Stimulated activated CD4-positive, alpha-beta T cell treated with anti-CD3 and anti-CD28 coated beads, Interleukin-15, amount 100 ng/mL, for 1 hour (primary cell): ENCODE measurements around the gene ZFPM1.
A peak's percentile ranks its signal among the peaks of the same experiment; 100 is the strongest.

Experiments
- DNase-seq, 2 donors: peaks; one replicate each; pipeline ENCODE4 v3.0.0-alpha.2; 2020; ENCODE audit warnings: low read depth in 1 of 2, low spot score in 1 of 2

Gene ZFPM1

DNA sequence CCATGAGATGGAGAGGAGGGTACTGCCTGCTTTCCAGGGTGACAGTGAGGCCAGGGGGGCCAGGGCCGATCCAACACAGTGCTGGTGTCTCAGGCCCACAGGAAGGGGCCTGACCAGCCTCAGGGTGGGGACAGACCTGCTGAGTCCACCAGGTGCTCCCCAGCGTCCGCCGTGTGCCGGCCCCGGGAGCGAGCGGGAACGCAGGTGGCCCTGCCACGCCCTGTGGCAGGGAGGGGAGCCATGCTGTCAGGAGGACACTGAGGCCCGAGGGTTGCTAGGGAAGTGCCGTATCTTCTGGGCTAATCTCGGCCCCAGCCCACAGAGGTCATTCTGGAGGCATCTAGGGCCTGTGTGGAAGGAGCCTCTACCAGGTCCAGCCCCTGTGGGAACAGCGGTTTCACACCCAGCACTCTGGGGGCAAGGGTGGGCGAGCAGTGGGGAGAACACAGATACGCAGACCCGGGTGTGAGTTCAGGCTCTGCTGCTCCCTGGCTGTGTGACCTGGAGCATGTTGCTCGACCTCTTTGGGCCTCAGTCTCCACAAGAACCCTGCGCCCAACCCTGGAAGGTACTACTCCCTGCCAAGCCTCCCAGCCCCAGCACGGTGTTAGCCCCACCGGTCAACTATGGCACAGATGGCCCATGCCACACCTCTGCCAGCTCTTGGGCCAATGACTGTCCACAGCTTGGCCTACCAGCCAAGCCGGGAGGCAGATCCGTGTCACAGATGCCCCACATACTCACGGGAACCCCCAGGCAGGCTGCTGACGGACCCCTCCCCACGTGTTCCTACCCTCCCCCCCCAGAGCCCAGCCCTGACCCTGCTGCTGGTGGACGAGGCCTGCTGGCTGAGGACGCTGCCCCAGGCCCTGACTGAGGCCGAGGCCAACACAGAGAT lies 73.2 kb downstream of the ZFPM1 start:
- no peak for DNase-seq

DNA sequence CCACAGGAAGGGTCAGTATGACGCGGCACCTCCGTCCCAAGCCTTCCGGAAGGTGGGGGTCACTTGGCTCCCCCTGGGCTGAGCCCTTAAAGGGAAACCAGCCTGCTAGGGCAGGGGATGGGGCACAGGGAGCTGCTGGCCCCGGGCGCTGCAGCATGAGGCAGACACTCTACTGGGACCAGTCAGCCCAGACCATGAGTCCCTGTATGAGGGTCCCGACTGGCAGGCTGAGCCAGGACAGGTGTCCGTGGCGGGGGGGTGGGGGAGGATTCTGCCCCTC lies 73.8 kb downstream of the ZFPM1 start:
- no peak for DNase-seq

DNA sequence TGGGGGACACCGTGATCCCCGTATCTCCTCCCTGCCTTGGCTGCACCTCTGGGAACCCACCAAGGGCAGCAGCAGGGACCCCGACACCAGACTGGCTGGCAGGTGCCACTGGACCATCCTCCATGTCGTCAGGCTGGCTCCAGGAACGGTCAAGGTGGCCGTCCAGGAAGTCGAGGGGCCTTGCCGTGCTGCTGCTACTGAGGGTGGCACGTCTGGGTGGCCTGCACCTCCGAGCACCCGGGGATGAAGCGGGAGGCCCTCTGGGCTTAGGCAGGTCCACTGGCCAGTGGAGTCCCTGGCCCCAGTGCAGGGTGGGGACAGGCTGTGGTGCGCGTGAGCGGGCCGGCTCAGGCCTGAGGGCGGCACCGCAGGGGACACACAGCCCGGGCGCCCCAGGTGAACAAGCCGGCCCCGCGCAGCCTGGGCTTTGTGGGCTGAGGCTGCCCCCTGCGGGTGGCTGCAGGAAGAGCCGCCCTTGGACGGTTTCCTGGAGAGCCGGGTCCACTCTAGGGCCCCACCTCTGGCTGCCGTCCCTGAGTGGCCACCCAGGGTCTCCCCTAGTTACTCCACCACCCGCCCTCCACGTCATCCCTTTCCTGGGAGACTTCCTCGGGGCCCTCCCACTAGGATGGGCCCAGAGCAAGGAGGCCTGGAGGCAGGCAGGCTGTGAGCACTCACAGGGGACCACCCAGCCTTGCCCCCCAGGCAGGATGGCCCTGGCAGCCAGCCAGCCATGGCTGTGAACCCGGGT lies 74.3 kb downstream of the ZFPM1 start:
- peak; percentile 39 to 59 for DNase-seq

DNA sequence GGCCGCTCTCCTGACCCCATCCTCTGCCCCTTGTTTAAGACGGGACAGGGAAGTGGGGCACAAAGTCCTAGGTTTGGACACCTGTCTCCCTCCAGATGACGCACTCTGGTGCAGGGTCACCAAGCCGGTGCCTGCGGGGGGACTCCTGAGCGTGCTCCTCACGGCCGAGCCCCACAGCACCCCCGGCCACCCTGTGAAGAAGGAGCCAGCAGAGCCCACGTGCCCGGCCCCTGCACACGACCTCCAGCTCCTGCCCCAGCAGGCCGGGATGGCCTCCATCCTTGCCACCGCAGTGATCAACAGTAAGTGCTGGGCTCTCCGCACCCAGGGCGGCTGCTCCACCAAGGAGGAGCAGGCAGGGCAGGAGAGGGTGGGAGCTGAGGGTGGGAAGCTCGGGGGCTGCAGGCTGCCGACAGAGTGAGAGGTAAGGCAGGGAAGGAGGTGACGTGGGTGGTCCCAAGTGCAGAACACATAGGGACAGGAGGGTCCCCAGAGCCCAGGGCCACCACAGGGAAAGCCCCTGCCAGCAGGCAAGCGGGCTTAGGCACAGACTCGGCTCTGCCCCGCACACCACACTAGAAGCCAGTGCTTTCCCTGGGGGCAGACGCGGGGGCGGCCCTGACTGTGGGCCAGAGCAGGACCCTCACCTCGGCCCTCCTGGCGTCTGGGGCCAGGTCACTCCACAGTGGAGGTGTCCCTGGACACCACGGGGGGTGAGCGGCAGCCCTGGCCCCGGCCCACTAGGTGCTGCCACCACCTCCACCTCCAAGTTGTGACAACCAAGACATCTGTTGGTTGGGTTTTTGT lies 75.1 kb downstream of the ZFPM1 start:
- DNase-seq, result no peak

DNA sequence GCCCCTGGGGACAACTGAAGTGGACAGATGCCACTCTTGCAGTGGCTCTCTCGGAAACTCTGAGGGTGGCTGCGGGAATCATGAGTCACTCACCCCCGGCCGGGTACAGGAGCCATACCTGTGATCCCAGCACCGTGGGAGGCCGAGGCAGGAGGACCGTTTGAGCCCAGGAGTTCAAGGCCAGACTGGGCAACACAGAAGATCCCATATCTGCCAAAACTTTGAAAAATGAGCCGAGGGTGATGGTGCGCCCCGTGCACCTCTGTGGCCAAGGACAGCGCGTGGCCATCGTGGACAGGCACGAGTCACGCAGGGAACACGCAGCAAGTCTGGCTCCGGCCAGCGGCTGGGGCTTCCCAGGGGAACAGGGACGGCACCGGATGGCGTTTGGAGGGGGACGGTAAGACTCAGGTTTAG lies 75.8 kb downstream of the ZFPM1 start:
- no peak for DNase-seq

DNA sequence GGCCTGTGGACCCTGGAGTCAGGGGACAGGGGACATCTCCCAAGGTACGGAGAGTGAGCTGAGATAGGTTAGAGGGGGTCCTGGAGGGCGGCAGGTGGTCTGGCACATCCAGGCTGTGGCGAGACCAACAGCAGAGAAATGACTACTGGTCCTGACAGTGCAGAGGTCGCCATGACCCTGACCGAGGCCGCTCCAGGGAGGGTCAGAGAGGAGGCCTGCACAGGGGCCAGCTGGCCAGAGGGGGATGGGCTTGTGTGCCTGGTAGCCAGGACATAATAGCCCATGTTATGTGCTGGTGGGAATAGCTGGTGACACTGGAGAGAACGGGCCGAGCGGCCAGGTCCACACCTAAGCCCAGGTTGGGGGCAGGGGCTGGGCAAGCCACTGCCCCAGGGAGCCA lies 76.5 kb downstream of the ZFPM1 start:
- DNase-seq, result no peak

DNA sequence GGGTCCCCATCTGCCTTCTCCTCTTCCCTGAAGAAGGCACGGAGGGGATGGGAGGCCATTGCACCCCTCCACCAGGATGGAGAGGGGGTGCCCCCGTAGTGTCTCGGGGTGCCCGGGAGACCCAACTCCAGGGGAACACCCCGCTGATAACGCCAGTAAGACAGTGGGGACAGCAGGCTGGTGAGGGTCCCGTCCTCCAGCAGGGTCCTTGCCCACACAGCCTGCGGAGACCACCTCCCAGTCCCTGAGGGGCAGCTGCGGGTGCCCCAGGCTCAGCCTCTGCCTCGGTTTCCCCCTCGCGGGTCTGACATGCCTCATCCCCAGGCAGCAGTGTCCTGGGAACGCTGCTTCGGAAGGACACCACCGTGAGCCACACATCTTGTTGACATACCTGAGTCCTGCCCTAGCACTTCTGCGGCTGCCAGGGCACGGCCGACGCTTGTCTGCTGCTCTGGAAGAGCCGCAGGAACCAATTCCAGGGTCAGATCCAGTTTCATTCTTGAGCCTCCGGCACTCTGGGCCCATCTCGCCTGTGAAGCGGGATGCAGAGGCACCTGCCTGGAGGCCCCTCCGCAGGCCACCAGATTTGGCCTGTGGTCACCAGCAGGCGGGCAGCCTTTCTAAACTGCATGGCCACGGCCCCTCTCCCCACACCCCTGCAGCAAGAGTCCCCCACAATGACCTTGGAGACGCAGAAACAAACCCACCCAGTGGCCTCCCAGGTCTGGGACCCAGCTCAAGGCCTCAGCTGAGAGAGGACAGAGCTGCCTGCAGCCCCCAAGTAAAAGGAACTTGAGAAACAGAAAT lies 77.2 kb downstream of the ZFPM1 start:
- DNase-seq, result no peak

DNA sequence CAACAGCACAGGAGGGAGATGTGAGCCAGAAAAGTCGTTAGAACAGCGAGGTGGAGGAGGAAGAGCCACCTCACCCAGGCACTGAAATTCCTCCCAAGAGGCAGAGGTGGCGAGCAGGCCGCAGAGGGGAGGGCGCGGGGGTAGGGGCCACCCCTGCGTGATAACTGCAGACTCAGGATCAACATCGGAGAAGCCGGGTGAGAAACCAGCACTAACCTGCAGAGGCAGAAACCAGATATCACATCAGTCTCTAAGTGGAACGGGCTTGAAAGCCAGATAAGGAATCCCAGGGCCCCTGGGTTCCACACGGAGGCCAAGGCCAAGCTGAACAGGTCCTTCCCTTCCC lies 77.8 kb downstream of the ZFPM1 start:
- DNase-seq, result no peak

DNA sequence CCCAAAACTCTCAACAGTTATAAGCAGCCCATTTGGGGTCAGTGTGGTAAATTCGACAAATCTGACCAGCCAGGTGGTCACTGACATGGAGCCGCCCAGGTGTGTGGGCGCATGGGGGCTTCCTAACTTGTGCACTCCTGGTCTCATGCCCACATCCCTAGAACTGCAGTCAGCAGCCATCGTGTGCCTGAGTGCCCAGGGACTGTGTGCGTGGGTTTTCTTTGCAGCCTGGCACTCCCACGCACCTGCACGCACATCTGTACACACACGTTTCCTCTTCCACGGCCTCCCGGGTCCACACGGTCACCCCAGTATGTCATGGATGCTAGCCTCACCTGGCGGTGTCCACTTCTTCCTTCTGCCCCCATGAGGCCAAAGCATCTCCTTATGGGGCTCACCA lies 78.3 kb downstream of the ZFPM1 start:
- no peak for DNase-seq

DNA sequence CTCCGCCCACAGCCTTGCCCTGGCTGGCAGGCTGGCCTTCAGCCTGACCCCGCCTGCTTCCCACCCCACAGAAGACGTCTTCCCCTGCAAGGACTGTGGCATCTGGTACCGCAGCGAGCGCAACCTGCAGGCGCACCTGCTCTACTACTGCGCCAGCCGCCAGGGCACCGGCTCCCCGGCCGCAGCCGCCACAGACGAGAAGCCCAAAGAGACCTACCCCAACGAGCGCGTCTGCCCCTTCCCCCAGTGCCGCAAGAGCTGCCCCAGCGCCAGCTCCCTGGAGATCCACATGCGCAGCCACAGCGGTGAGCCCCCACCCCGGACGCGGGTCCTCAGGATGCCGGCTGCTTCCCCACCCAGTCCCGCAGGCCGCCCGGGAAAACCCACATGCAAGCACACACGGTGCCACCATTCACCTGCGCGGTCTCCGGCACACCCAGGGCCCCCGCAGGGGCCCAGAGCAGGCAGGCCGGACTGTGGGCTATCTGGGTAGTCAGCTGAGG lies 78.9 kb downstream of the ZFPM1 start:
- no peak for DNase-seq

DNA sequence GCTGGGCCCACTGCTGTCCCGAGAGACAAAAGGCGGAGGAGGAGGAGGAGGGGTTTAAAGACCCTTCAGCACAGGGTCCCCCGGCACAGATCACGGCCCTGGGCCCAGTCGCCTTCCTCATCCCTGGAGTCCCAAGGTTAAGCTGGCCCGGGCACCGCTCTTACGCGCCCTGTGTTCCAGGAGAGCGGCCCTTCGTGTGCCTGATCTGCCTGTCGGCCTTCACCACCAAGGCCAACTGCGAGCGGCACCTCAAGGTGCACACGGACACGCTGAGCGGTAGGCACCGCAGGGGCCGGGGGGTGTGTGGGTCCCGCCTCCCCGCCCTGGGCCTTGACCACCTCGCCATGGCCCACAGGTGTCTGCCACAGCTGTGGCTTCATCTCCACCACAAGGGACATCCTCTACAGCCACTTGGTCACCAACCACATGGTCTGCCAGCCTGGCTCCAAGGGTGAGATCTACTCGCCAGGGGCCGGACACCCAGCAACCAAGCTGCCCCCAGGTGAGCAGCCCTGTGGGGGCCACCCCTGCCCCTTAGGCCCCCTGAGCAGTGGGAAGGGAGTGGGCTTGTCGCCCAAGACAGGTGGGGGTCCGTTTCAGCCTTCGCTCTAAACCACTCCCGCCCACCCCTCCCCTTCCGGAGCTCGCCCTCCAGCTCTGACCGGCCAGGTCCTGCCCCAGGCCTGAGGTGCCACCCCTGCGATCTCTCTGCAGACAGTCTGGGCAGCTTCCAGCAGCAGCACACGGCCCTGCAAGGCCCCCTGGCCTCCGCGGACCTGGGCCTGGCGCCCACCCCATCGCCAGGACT lies 79.6 kb downstream of the ZFPM1 start:
- no peak for DNase-seq

DNA sequence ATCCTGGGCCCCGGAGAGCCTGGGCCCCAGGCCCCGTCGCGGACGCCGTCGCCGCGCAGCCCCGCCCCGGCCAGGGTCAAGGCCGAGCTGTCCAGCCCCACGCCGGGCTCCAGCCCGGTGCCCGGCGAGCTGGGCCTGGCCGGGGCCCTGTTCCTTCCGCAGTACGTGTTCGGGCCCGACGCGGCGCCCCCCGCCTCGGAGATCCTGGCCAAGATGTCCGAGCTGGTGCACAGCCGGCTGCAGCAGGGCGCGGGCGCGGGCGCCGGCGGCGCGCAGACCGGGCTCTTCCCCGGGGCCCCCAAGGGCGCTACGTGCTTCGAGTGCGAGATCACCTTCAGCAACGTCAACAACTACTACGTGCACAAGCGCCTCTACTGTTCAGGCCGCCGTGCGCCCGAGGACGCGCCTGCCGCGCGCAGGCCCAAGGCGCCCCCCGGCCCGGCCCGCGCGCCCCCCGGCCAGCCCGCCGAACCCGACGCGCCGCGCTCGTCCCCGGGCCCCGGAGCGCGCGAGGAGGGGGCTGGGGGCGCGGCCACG lies 80.4 kb downstream of the ZFPM1 start:
- no peak for DNase-seq

DNA sequence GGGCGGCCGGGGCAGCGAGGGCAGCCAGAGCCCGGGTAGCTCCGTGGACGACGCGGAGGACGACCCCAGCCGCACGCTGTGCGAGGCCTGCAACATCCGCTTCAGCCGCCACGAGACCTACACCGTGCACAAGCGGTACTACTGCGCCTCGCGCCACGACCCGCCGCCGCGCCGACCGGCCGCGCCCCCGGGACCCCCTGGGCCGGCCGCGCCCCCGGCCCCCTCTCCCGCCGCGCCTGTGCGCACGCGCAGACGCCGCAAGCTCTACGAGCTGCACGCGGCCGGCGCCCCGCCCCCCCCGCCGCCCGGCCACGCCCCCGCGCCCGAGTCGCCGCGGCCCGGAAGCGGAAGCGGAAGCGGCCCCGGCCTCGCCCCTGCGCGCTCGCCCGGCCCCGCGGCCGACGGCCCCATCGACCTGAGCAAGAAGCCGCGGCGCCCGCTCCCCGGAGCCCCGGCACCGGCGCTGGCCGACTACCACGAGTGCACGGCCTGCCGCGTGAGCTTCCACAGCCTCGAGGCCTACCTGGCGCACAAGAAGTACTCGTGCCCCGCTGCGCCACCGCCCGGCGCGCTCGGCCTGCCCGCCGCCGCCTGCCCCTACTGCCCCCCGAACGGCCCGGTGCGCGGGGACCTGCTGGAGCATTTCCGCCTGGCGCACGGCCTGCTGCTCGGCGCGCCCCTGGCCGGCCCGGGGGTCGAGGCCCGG lies 81.0 kb downstream of the ZFPM1 start:
- peak; percentile 67 to 81 for DNase-seq

DNA sequence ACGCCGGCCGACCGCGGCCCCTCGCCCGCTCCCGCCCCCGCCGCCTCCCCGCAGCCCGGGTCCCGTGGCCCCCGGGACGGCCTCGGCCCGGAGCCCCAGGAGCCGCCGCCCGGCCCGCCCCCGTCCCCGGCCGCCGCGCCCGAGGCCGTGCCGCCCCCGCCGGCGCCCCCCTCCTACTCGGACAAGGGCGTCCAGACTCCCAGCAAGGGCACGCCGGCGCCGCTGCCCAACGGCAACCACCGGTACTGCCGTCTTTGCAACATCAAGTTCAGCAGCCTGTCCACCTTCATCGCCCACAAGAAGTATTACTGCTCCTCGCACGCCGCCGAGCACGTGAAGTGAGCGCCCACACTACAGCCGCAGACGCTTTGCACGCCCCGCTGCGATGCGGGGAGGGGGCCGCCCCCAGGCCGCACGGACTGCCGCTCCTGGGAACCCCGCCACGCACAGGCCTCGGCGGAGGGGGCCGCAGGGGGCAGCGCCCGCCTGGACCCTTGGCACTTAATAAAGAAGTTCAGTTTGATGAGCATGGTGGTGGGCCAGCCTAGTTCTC lies 81.6 kb downstream of the ZFPM1 start:
- DNase-seq, result peak in 1 of 2 donors; percentile 23

DNA sequence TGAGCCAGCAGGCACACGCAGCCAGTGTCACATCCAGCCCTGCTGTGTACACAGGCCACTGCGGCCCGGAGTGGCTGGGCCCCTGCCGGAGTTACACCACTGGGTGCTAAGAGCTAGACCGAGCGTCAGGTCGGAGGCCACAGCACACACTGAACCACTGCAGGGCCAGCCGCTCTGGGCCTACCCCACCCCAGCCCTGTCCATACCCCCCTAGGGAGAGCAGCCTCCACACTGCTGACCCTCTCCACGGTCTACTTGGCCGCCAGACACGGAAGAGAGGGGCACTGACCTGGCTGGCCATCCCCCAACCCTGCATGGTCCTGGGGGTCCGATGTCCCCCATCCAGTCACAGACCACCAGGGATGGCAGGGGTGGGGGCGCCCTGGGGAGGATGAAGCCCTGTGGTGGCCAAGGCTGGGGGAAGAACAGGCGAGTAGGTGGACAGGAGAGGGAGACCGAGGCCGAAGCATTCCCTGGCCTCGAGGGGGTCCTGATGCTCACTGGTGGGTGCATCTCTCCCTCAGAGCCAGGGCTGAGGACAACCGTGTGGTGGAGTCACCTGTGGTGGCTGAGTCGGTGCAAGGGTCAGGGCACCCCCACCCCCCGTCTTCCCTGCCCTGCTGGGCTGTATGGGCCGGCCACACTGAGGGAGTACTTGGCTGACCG lies 82.2 kb downstream of the ZFPM1 start:
- no peak for DNase-seq

DNA sequence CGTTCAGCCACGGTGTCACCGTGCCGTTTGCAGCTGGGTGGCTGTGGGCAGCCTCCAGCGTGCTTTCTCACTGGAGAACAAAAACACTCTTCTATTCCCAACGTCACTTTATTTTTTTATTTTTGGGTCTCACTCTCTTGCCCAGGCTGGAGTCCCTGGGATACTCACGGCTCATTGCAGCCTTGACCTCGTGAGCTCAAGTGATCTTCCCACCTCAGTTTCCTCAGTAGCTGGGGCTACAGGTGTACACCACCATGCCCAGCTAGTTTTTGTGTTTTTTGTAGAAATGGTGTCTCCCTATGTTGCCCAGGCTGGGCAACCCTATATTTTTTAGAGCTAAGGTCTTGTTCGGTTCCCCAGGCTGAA lies 82.8 kb downstream of the ZFPM1 start:
- DNase-seq, result no peak

DNA sequence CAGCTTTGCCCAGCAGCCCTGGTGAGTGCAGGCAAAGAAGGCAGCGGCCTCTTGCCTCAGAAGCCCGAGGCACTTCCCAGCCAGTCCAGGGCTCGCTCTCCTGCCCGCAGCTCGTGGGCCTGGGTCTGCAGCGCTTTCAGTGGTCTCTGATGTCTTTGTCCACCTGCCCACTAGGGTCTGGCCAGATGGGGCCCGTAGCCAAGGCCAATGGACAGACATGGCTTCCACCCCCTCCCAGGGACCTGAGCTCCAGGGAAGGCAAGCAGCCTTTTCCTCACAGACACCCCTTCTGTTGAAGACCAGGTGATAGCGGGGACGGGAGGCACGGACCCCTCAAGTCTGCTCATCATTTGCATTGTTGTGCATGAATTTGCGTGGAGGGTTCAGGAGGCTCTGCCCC lies 83.4 kb downstream of the ZFPM1 start:
- DNase-seq, result no peak

DNA sequence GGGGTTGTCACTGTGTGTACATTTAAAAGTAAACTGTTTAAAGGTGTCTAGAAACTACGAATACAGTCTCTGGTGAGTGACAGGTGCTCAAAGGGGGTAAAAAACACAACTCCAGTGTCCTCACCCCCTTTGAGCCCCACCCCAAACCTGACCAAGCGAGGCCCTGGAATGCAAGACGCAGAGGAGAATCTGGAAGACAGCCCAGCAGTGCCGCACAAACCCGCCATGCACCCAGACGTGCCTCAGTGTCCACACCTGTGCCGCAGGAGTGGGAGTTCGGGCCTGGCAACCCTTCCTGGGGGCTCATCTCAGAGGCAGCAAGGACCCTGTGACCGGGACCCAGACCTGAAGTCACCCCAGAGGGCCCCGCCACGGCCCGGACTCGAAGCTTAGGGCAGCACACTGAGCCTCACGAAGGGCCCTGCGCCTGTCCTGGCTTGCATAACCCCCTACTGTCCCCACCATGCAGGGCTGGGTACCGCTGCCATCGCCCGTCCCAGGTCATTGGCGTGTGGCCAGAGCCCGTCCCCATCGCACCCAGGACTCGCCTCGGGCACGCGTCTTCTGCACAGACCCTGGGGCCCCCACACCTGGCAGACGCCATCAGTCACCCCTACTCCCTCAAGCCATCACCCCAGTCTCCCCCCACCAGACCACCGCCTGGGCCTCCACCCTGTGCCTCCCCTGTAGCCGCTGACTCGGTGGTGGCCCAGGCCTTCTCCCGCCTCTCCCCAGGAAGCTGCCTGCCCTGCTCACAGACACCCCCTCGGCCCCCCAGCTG lies 84.1 kb downstream of the ZFPM1 start:
- DNase-seq, result no peak
